HepG2 (cell line): Measurements from ENCODE around the gene ZNF773. TPM values are rescaled to one million over a fixed set of nuclear protein-coding genes. Genes with fewer than 3 reads are reported as not detected.
A peak's percentile ranks its signal among the peaks of the same experiment; 100 is the strongest.

Experiments used
- AGO1 ChIP-seq: fragments of 200-400 bp; formaldehyde crosslinking; IDR thresholded peaks from 2 replicates; pipeline ENCODE4 v1.6.1; 2017; ENCODE audit warnings: mild to moderate bottlenecking, low read depth, low read length, moderate library complexity; ENCODE audit not compliant: poor library complexity, severe bottlenecking
- CEBPZ ChIP-seq: IDR thresholded peaks from 2 replicates; pipeline ENCODE4 v1.6.1; 2012; ENCODE audit warnings: low read length, improper control_type of control experiment
- DZIP1 ChIP-seq: sonication (generic); formaldehyde crosslinking; IDR thresholded peaks from 2 replicates; pipeline ENCODE4 v1.5.0; 2020; ENCODE audit warnings: mild to moderate bottlenecking, missing genetic modification reagents
- HOXA9 ChIP-seq: sonication (generic); formaldehyde crosslinking; IDR thresholded peaks from 2 replicates; pipeline ENCODE4 v1.8.1; 2022; ENCODE audit warnings: missing genetic modification reagents, mild to moderate bottlenecking, moderate library complexity, borderline replicate concordance
- KLF9 ChIP-seq: IDR thresholded peaks from 2 replicates; pipeline ENCODE4 v1.6.1; 2016; ENCODE audit warnings: low read depth
- SAP130 ChIP-seq: IDR thresholded peaks from 2 replicates; pipeline ENCODE4 v1.6.1; 2016; ENCODE audit warnings: low read depth
- SATB2 ChIP-seq: sonication (generic); formaldehyde crosslinking; IDR thresholded peaks from 2 replicates; pipeline ENCODE4 v1.5.0; 2020; ENCODE audit warnings: missing genetic modification reagents
- SP5 ChIP-seq: IDR thresholded peaks from 2 replicates; pipeline ENCODE4 v1.6.1; 2016; ENCODE audit warnings: low read depth, borderline replicate concordance
- SRSF1 ChIP-seq: fragments of 200-400 bp; formaldehyde crosslinking; optimal IDR thresholded peaks from 2 replicates; pipeline ENCODE3; 2017; ENCODE audit warnings: mild to moderate bottlenecking, low read depth, low read length, moderate library complexity
- TAF1 ChIP-seq: sonication (generic); formaldehyde crosslinking; IDR thresholded peaks from 2 replicates; pipeline ENCODE4 v1.4.0; 2020; ENCODE audit warnings: missing genetic modification reagents
- TSC22D2 ChIP-seq: sonication (generic); formaldehyde crosslinking; IDR thresholded peaks from 2 replicates; pipeline ENCODE4 v1.5.1; 2020; ENCODE audit warnings: missing genetic modification reagents, mild to moderate bottlenecking, borderline replicate concordance
- USF2 ChIP-seq, 2 experiments: sonication (generic) in 1 of 2; formaldehyde crosslinking in 1 of 2; IDR thresholded peaks; 2 replicates each; pipeline versions ENCODE4 v1.5.1 to v1.6.1; 2011 to 2020; ENCODE audit warnings: borderline replicate concordance in 1 of 2, low read depth in 1 of 2, low read length in 1 of 2, mild to moderate bottlenecking in 1 of 2, missing genetic modification reagents in 1 of 2, moderate library complexity in 1 of 2
- YEATS4 ChIP-seq: sonication (generic); formaldehyde crosslinking; IDR thresholded peaks from 2 replicates; pipeline ENCODE4 v1.4.0; 2020; ENCODE audit warnings: missing genetic modification reagents, borderline replicate concordance
- ZBTB3 ChIP-seq: sonication (generic); formaldehyde crosslinking; IDR thresholded peaks from 2 replicates; pipeline ENCODE4 v1.4.0; 2020; ENCODE audit warnings: low read depth, mild to moderate bottlenecking, moderate library complexity, missing genetic modification reagents, borderline replicate concordance
- ZC3H13 ChIP-seq: sonication (generic); formaldehyde crosslinking; IDR thresholded peaks from 2 replicates; pipeline ENCODE4 v1.8.1; 2023; ENCODE audit warnings: mild to moderate bottlenecking, missing genetic modification reagents, moderate library complexity
- ZGPAT ChIP-seq: IDR thresholded peaks from 2 replicates; pipeline ENCODE4 v1.6.1; 2016; ENCODE audit warnings: mild to moderate bottlenecking
- ZNF138 ChIP-seq: sonication (generic); formaldehyde crosslinking; IDR thresholded peaks from 2 replicates; pipeline ENCODE4 v1.5.0; 2020; ENCODE audit warnings: mild to moderate bottlenecking, low read depth, missing genetic modification reagents
- ZNF563 ChIP-seq: sonication (generic); formaldehyde crosslinking; IDR thresholded peaks from 2 replicates; pipeline ENCODE4 v1.8.0; 2022; ENCODE audit warnings: mild to moderate bottlenecking, moderate library complexity, missing genetic modification reagents
- ZSCAN25 ChIP-seq: sonication (generic); formaldehyde crosslinking; IDR thresholded peaks from 2 replicates; pipeline ENCODE4 v1.8.0; 2022; ENCODE audit warnings: mild to moderate bottlenecking, missing genetic modification reagents
- polyA plus RNA-seq, 8 experiments: library from polyadenylated mRNA; depleted of rRNA in 3 of 8; stranded (reverse) in 7 of 8; unstranded in 1 of 8; fragments of >200 nt; fragmentation: Illumina TruSeq in 4 of 8; extraction: Trizol in 4 of 8; gene quantifications; 2 replicates each; pipeline versions ENCODE4 v1.2.1 to v1.2.3, GENCODE V29; 2011 to 2016; ENCODE audit warnings: low read depth in 4 of 8, missing spikeins in 1 of 8, mixed read lengths in 1 of 8; ENCODE audit not compliant: insufficient read depth in 1 of 8
- total RNA-seq, 5 experiments: library from RNA; depleted of rRNA; stranded (reverse); fragments of >200 nt; fragmentation: Illumina TruSeq; extraction: Trizol; gene quantifications; 2 replicates each; pipeline ENCODE4 v1.2.3, GENCODE V29; 2016; ENCODE audit warnings: low read depth in 1 of 5

Gene ZNF773
- total and polyA plus RNA-seq, 2 of the 13 experiments (the other 11 are each of a cell fraction or from before 2014, with no cell fraction given): 5.7 to 6.7 TPM

GRCh38 chr19:57477191-57478008 is 22.3 kb upstream of the ZNF773 start, which contains the start of gene ZNF772 (continued):
- TF ChIP-seq TSC22D2 (no peak), ZSCAN25 (CRISPR knock-in tag) (no peak), AGO1 (no peak), DZIP1 (CRISPR knock-in tag) (0 out of 2 replicates have a peak, but pooled peaks have one; percentile 78), USF2 (IDR thresholded peaks at IDR 0.05; ENCODE audit: low read depth, low read length) (no peak), USF2 (CRISPR knock-in tag; IDR thresholded peaks at IDR 0.05; ENCODE audit: borderline replicate concordance) (no peak), ZNF138 (no peak), SRSF1 (peak; percentile 69), ZGPAT (CRISPR knock-in tag) (peak; percentile 77), HOXA9 (CRISPR knock-in tag) (no peak), ZNF563 (no peak), YEATS4 (peak; percentile 73; the same call in 1 of the 2 replicates), ZC3H13 (CRISPR knock-in tag) (no peak), ZBTB3 (CRISPR knock-in tag) (no peak), SP5 (no peak), TAF1 (CRISPR knock-in tag) (peak; percentile 46), KLF9 (CRISPR knock-in tag) (0 out of 2 replicates have a peak, but pooled peaks have one; percentile 15), SAP130 (peak; percentile 88), CEBPZ (no peak), SATB2 (CRISPR knock-in tag) (no peak)
